Activated naive CD8-positive, alpha-beta T cell treated with anti-CD3 and anti-CD28 coated beads, Interleukin-2, amount 50 U/mL, for 24 hours (primary cell): ENCODE data around the gene TIMM10B.

Experiments
- ATAC-seq: fragments of 150-1000 bp; cut with Tn5 transposase; one replicate; pipeline ENCODE4 v1.10.0; 2021
- DNase-seq: peaks from one replicate; pipeline ENCODE4 v3.0.0; 2021
- H3K27ac Mint-ChIP-seq: one replicate; pipeline ENCODE4 v1.8.0; 2021; ENCODE audit warnings: mild to moderate bottlenecking, mixed read lengths
- H3K27me3 Mint-ChIP-seq: one replicate; pipeline ENCODE4 v1.8.0; 2021; ENCODE audit warnings: mixed read lengths
- H3K36me3 Mint-ChIP-seq: one replicate; pipeline ENCODE4 v1.8.0; 2021; ENCODE audit warnings: low read depth, mixed read lengths
- H3K4me1 Mint-ChIP-seq: one replicate; pipeline ENCODE4 v1.8.0; 2021; ENCODE audit warnings: mixed read lengths
- H3K4me3 Mint-ChIP-seq: one replicate; pipeline ENCODE4 v1.8.0; 2021; ENCODE audit warnings: mild to moderate bottlenecking, moderate library complexity, mixed read lengths
- H3K9me3 Mint-ChIP-seq: one replicate; pipeline ENCODE4 v1.8.0; 2021; ENCODE audit warnings: mixed read lengths

TIMM10B gene, protein sequence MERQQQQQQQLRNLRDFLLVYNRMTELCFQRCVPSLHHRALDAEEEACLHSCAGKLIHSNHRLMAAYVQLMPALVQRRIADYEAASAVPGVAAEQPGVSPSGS

DNA sequence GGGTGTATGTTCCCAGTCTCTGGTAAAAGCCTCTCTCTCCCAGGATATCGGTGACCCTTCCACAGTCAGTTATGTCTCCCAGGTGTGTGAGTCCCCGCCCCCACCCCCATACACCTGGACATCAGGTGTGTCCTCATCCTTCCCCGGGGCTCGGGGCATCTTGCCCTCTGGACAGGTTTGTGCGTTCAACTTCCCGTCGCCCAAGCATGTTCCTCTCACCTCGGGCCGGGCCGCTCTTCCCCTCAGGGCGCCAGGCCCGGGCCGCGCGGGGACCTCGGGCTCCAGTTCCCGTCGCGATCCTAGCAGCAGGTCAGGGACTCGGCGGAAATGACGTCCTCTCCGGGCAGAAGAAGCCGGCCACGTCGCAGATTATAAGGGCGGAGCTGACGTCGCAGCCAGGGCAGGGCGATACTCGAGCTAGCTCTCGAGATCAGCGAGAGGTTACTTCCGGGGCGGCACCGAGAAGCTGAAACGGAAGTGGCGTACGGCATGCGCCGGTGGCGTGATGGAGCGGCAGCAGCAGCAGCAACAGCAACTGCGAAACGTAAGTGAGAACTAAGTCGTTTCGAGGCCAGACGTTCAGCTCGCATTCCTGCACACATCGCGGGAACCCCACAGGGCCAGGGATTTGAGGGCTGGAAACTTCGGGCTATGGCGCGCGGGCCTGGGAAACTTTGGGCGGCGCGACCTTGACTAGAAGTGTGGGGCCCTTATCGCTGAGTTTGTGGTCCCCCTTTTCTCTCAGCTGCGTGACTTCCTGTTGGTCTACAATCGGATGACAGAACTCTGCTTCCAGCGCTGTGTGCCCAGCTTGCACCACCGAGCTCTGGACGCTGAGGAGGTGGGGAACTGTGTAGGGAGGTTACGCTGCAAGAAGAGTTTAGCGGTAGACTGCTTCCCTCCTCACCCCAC, at the start of gene TIMM10B, which contains the start of gene ARFIP2:
TSS of gene TIMM10B (plus strand) at position 490 of the 912 bp plus-strand sequence. CDS start at position 506, 16 bp downstream.
TSS of gene ARFIP2 (minus strand) at position 320 of the 912 bp plus-strand sequence. CDS start 910 bp downstream, outside the sequence.
- Mint-ChIP-seq H3K4me1 (peaks cover 36% of the 10 kb centered on the region), H3K27me3 (no peaks in the 10 kb centered on the region), H3K9me3 (no peaks in the 10 kb centered on the region), H3K27ac (peak within 1 kb of the TSS; percentile 97), H3K4me3 (peak within 1 kb of the TSS; percentile 92), H3K36me3 (peaks cover 45% of the 10 kb centered on the region)
- DNase-seq (peak; percentile 98), ATAC-seq (peak; percentile 99)

DNA sequence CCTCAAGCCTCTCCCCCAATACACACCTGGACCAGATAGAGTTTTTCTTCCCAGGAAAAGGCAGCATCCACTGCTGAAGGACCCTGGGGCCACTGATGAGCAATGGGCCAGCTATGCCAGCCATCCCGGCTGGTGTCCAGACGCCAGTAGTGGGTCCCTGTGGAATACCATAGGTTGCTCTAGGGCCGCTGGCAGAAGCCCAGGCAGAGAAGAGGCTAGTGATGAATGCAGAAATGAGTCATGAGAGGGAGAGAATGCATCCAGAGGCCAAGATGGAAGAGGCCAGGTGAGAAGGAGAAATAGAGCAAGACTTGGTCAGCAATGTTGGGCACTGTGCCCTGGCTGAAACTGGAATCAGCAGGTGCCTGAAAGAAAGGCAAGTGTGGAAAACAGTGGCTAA, 49.4 kb upstream of the TIMM10B start:
- ATAC-seq = no peak
- no peaks in the 10 kb centered on the region for H3K27me3 Mint-ChIP-seq
- no peak overlapping the region for H3K27ac Mint-ChIP-seq
- no peaks in the 10 kb centered on the region for H3K9me3 Mint-ChIP-seq
- no peak overlapping the region for H3K4me3 Mint-ChIP-seq
- no peaks in the 10 kb centered on the region for H3K4me1 Mint-ChIP-seq
- no peaks in the 10 kb centered on the region for H3K36me3 Mint-ChIP-seq
- DNase-seq = no peak

DNA sequence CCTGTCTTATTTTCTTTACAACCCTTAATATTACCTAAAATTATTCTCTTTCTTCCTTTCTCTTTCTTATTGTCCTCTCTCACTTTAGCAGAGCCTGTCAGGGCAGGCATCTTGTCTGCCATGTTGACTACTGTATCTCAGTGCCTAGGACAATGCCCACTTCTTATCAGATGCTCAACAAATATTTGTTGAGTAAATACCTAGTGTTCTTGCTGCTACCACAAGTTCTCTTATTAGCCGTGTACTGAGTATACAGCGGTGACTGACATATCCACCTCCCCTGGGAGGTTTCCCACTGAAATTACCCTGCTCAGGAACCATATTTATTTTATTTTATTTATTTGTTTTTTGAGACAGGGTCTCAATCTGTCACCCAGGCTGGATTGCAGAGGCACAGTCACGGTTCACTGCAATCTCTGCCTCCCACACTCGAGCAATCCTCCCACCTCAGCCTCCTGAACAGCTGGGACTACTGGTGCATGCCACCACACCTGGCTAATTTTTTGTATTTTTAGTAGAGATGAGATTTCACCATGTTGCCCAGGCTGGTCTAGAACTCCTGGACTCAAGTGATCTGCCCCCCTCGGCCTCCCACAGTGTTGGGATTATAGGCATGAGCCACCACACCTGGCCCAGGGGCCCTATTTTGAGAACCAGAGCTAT, 47.2 kb upstream of the TIMM10B start:
- DNase-seq (no peak), ATAC-seq (no peak)
- H3K27ac Mint-ChIP-seq = no peak overlapping the region
- no peaks in the 10 kb centered on the region for H3K36me3 Mint-ChIP-seq
- no peaks in the 10 kb centered on the region for H3K9me3 Mint-ChIP-seq
- H3K27me3 Mint-ChIP-seq = no peaks in the 10 kb centered on the region
- H3K4me1 Mint-ChIP-seq = no peaks in the 10 kb centered on the region
- H3K4me3 Mint-ChIP-seq = no peak overlapping the region

DNA sequence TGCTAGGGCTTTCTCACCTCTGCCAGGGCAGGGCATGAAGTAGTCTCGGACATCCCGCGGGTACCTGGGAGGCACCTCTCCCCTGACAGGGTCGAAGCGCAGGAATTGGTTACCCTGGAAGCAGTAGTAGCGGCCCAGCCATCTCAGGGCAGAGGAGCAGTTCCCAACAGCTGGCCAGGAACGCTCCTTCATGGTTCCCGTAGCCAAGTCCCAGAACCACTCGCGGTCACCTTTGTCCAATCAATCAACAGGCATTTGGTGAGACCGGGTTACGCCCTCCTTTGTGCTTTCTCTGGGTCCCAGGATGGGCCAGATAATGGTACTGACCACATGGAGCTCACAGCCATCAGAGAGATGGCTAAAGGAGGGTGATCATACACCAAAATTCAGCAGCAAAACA, 43.9 kb upstream of the TIMM10B start:
- Mint-ChIP-seq H3K27me3 (no peaks in the 10 kb centered on the region), H3K4me3 (no peak overlapping the region), H3K4me1 (no peaks in the 10 kb centered on the region), H3K36me3 (no peaks in the 10 kb centered on the region), H3K9me3 (no peaks in the 10 kb centered on the region), H3K27ac (no peak overlapping the region)
- ATAC-seq = no peak
- DNase-seq = no peak

DNA sequence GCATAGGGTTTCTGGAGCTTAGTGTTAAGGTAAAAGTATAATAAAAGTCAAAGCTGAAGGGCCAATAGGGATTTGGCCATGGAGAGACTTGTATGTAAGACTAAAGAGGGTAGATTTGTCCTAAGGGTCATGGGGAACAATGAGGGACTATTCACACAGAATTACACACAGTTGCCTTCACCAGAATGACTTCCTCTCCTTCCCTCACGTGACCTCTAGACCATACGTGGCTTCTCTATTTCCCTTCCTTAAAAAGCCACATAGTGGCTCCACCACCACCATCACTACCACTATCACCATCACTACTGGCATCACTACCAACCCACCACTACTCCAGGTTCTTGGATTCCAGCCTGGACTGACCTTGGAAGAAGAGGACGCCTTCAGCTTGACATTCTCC, 43.3 kb upstream of the TIMM10B start:
- H3K27ac Mint-ChIP-seq = no peak overlapping the region
- H3K4me1 Mint-ChIP-seq = no peaks in the 10 kb centered on the region
- H3K4me3 Mint-ChIP-seq = no peak overlapping the region
- H3K27me3 Mint-ChIP-seq = no peaks in the 10 kb centered on the region
- no peak for DNase-seq
- no peaks in the 10 kb centered on the region for H3K36me3 Mint-ChIP-seq
- no peaks in the 10 kb centered on the region for H3K9me3 Mint-ChIP-seq
- ATAC-seq = no peak

DNA sequence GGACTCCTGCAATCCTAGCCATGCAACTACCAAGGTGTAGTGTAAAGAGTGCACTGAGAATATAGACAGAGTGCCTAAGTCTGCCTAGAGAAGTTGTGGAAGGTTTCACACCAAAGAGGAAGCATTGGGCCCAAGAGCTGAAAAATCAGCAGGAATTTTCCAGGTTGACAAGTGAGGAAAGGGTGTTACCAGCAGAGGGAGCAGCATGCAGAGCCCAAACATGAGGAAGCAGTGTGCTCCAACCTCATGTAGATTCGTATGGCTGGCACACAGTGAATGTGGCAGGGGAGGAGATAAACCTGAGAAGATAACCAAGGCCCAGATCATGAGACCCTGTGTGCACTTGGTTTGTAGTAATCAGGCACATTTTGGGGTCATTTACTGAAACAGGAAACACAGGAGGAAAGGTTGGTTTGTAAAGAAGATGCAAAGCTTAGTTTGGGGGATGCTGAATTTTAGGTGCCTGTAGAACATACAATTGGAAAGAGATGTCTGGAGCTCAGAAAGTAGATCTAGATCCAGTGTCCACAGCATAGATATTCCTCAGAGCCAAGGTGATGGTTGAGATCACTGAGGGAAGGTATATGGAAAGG, 42.2 kb upstream of the TIMM10B start:
- ATAC-seq (no peak), DNase-seq (peak; percentile 29)
- H3K4me3 Mint-ChIP-seq = no peak overlapping the region
- H3K27ac Mint-ChIP-seq = no peak overlapping the region
- H3K9me3 Mint-ChIP-seq = no peaks in the 10 kb centered on the region
- no peaks in the 10 kb centered on the region for H3K36me3 Mint-ChIP-seq
- H3K4me1 Mint-ChIP-seq = no peaks in the 10 kb centered on the region
- no peaks in the 10 kb centered on the region for H3K27me3 Mint-ChIP-seq

DNA sequence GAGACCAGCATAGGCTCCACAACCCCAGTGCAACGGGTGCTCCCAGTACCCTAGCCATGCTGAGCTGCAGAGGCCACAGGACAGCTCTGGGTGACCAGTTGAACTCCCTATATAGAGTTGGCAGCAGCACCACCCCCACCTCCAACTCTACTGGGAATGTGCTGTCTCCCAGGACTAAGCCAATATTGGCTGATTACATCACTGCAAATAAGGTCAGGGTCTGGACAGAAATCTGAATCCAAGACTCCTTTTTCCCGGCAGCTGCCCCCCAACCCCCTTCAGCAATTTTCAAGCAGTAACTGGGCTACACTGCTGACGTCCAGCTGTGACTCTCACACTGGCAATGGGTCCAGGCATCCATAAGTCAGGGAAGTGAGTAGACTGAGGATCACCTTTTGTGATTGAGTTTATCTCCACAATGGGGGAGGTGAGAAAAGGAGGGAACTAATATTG, 40.4 kb upstream of the TIMM10B start, which contains the start of gene HPX:
TSS of gene HPX (minus strand) at position 82 of the 453 bp plus-strand sequence. CDS start at position 58, 24 bp downstream.
- H3K36me3 Mint-ChIP-seq = no peaks in the 10 kb centered on the region
- no peaks in the 10 kb centered on the region for H3K27me3 Mint-ChIP-seq
- DNase-seq (no peak), ATAC-seq (no peak)
- H3K27ac Mint-ChIP-seq = no peak within 1 kb of the TSS
- H3K4me3 Mint-ChIP-seq = no peak within 1 kb of the TSS
- no peaks in the 10 kb centered on the region for H3K9me3 Mint-ChIP-seq
- H3K4me1 Mint-ChIP-seq = no peaks in the 10 kb centered on the region

DNA sequence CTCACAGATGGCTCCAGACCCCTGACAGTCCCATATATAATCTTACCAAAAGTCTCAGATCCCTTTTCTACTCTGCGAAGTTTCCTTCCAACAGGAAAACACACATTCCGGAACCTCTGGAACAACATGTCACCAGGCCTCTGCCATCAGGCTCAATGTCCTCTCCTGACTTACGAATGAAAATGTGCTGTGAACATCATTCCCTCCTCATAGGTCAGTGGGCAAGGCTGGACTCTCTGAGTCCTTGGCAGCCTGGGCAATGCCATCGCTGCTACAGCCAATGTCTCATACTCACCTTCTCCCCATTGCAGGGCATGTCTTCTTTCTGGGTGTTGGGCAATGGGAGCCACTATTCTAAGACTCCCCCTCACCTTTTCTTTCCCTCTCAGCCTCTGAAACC, 38.9 kb upstream of the TIMM10B start:
- no peak overlapping the region for H3K27ac Mint-ChIP-seq
- ATAC-seq (no peak), DNase-seq (no peak)
- no peaks in the 10 kb centered on the region for H3K9me3 Mint-ChIP-seq
- H3K27me3 Mint-ChIP-seq = no peaks in the 10 kb centered on the region
- H3K4me1 Mint-ChIP-seq = no peaks in the 10 kb centered on the region
- H3K4me3 Mint-ChIP-seq = no peak overlapping the region
- H3K36me3 Mint-ChIP-seq = no peaks in the 10 kb centered on the region

DNA sequence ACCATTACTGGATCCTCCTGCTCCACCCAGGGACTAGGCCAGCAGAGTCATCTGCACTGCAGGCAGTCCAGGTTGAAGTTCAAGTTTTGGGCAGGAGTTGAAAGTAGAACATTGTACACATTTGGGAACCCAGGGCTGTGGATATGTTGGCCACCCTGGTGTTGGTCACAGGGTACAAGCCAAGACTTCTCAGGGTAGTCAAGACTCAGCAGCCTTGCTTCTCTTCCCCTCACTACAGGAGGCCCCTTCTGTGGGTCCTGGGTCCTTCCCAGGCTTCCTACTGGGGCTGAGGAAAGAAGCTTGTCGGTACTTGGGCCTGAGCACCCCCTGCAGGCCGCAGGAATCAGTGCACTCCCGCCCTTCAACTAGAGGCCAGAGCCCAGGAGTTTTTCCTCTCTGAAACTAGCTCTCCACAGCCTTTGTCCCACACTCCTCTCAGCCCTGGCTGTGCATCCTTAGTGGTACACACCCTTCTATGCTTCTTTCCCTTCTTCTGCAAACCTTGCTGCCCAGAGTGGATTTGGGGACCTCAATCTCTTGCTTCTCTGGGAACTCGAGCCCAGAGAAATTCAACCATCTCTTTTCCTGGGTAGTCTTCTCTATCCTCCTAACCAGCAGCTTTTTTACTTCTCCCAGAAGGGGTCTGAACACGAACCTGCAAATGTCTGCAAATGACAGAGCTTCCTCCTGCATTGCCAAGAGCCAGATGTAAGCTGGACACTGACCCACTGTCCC, 37.9 kb upstream of the TIMM10B start:
- H3K27me3 Mint-ChIP-seq = no peaks in the 10 kb centered on the region
- no peak overlapping the region for H3K4me3 Mint-ChIP-seq

DNA sequence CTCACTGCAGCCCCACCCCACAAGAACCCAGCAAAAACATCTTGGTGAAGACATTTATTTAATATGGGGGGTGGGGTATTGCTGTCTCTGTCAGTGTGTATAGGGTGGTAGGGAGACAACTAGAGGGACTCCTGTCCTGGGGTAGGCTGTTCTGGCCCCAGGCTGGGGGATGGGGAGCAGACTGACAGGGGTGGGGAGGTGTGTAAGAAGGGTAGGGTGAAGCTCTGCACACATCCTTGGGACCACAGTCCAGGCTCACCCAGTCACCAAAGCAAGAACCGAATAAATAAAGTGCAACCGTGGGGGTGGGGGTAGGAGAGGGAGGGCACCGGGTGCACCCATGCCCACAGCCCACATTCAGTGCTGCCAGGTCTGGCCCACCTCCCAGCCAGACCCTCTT, 32.7 kb upstream of the TIMM10B start:
- no peak for ATAC-seq
- Mint-ChIP-seq H3K4me3 (no peak overlapping the region), H3K27ac (no peak overlapping the region), H3K27me3 (no peaks in the 10 kb centered on the region), H3K4me1 (no peaks in the 10 kb centered on the region), H3K9me3 (no peaks in the 10 kb centered on the region), H3K36me3 (no peaks in the 10 kb centered on the region)
- no peak for DNase-seq

More for the DNA sequence above, 37.9 kb upstream of the TIMM10B start:
- Mint-ChIP-seq H3K9me3 (no peaks in the 10 kb centered on the region), H3K27ac (no peak overlapping the region), H3K4me1 (no peaks in the 10 kb centered on the region), H3K36me3 (no peaks in the 10 kb centered on the region)
- ATAC-seq (peak; percentile 64), DNase-seq (peak; percentile 61)

DNA sequence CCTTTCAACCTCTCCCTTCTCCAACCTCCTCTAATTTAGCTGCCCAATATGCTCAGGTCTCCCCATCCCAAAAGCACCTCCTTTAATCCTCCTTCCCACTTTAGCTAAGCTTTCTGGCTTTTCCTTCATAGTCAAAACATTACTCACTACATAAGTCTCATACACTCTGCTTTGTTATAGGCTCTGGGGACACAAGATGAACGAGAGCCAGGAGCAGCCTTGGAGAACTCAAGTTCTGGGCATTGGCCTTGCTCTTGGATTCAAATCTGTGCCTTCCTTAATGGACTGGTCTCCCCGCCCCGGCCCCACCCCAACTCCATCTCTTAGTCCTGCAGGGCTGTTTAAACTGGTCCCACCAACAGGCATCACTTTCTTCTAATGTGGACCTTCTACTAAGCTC, 29.1 kb upstream of the TIMM10B start:
- ATAC-seq (no peak), DNase-seq (no peak)
- Mint-ChIP-seq H3K36me3 (no peaks in the 10 kb centered on the region), H3K9me3 (no peaks in the 10 kb centered on the region), H3K4me3 (no peak overlapping the region), H3K27me3 (no peaks in the 10 kb centered on the region), H3K27ac (no peak overlapping the region), H3K4me1 (no peaks in the 10 kb centered on the region)

DNA sequence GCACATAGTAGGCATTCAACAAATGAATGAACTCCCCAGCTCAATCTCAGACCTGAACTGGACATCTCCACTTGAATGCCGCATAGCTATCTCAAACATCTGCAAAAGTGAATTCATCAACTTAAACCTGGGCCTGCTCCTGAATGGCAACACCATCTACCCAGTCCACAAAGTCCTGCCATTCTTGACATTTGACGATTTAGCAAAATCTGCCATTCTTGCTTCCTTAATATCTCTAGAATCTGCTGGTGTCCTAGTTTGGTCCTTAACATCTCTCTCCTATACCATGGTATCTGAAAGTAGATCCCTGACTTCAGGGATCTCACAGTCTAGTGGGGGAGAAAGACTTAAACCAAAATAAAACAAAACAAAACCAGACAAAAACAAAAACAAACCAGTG, 28.1 kb upstream of the TIMM10B start:
- no peak for DNase-seq
- Mint-ChIP-seq H3K36me3 (no peaks in the 10 kb centered on the region), H3K27ac (no peak overlapping the region), H3K27me3 (no peaks in the 10 kb centered on the region), H3K4me3 (no peak overlapping the region), H3K9me3 (no peaks in the 10 kb centered on the region), H3K4me1 (no peaks in the 10 kb centered on the region)
- ATAC-seq = no peak

DNA sequence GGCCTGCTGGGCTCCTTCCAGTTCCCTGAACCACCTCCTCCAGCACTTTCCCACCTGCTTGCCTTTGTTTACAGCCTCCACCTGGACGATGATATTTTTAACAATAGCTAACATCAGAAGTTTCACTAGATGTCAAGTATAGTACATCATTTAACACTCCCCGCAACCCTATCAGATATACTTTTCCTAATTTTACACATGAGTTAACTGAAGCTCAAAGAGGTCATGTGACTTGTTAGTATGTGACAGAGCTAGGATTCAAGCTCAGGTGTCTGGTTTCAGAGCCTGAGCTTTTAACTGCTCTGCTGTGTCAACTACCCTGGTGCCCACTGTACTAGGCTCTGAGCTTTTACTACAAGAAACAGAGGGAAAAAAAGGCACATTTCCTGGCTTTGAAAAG, 26.2 kb upstream of the TIMM10B start:
- Mint-ChIP-seq H3K27me3 (no peaks in the 10 kb centered on the region), H3K27ac (no peak overlapping the region), H3K4me3 (no peak overlapping the region), H3K9me3 (no peaks in the 10 kb centered on the region), H3K36me3 (no peaks in the 10 kb centered on the region), H3K4me1 (no peaks in the 10 kb centered on the region)
- no peak for ATAC-seq
- no peak for DNase-seq
